ENCODE results near the gene PEAK1.

Gene PEAK1

GRCh38 chr15:77059786-77060361 is 360.0 kb downstream of the PEAK1 start:
- Histone ChIP-seq H3K36me3 (ENCODE audit: control insufficient read depth in 2 of 2, insufficient read depth in 1 of 2, low read length in 2 of 2) (peaks cover 0 to 6% of the 10 kb centered on the region in 2 experiments; a peak in 2 of 3 replicates), H3K9me3 (ENCODE audit: control insufficient read depth, insufficient read depth, low read depth, low read length) (no peaks in the 10 kb centered on the region), H3K4me1 (ENCODE audit: control insufficient read depth, insufficient read depth, low read length) (peaks cover 53% of the 10 kb centered on the region), H3K4me3 (ENCODE audit: low read depth, low read length) (no peak overlapping the region), H3K27ac (ENCODE audit: extremely low read depth, low read depth, low read length) (no peak overlapping the region)
- TF ChIP-seq ZNF701 (tag by site-specific recombination; IDR thresholded peaks at IDR 0.05) (no peak), PRDM6 (tag by site-specific recombination; IDR thresholded peaks at IDR 0.05) (0 out of 2 replicates have a peak, but pooled peaks have one; percentile 20)
- CTCF ChIA-PET = interaction anchor here (0.7 to 1.5 kb wide), 5 partner anchors 9 to 484 kb away, joined by 3 to 6 read pairs (median 4); no protein-coding TSS in a partner anchor
- POLR2A ChIA-PET = interaction anchor here (3.3 kb wide), 1 partner anchor 11 kb away, joined by 13 read pairs; the partner anchor contains the start of gene TSPAN3

GRCh38 chr15:77058468-77058867 is 361.4 kb downstream of the PEAK1 start:
- Histone ChIP-seq H3K27ac (ENCODE audit: extremely low read depth, low read depth, low read length) (no peak overlapping the region), H3K4me1 (ENCODE audit: control insufficient read depth, insufficient read depth, low read length) (peaks cover 39% of the 10 kb centered on the region), H3K9me3 (ENCODE audit: control insufficient read depth, insufficient read depth, low read depth, low read length) (no peaks in the 10 kb centered on the region), H3K36me3 (ENCODE audit: control insufficient read depth in 2 of 2, insufficient read depth in 1 of 2, low read length in 2 of 2) (peaks cover 11 to 16% of the 10 kb centered on the region in 2 experiments), H3K4me3 (ENCODE audit: low read depth, low read length) (no peak overlapping the region)
- ChIA-PET CTCF (interaction anchor here (0.6 to 1.4 kb wide), 3 partner anchors 24 to 54 kb away, joined by 3 to 7 read pairs (median 5); no protein-coding TSS in a partner anchor), POLR2A (interaction anchor here (0.7 to 1.2 kb wide), 3 partner anchors 8 to 383 kb away, joined by 3 to 4 read pairs (median 3); partner anchors contain the start of gene TSPAN3)
- TF ChIP-seq ZBTB17 (tag by site-specific recombination; IDR thresholded peaks at IDR 0.05) = no peak
- TF ChIP-seq ZNF221 (tag by site-specific recombination; IDR thresholded peaks at IDR 0.05; ENCODE audit: borderline replicate concordance) = no peak
- no peak for TF ChIP-seq ZNF112 (tag by site-specific recombination; IDR thresholded peaks at IDR 0.05)
- no peak for TF ChIP-seq ZNF560 (tag by site-specific recombination; IDR thresholded peaks at IDR 0.05; ENCODE audit: borderline replicate concordance)
- TF ChIP-seq PRDM2 (tag by site-specific recombination; IDR thresholded peaks at IDR 0.05; ENCODE audit: borderline replicate concordance) = no peak
- TF ChIP-seq ZNF530 (tag by site-specific recombination; IDR thresholded peaks at IDR 0.05; ENCODE audit: low read depth) = no peak
- no peak for TF ChIP-seq HIC1 (tag by site-specific recombination; IDR thresholded peaks at IDR 0.05)
- no peak for TF ChIP-seq ZNF248 (tag by site-specific recombination; IDR thresholded peaks at IDR 0.05)
- TF ChIP-seq ZSCAN4 (tag by site-specific recombination; IDR thresholded peaks at IDR 0.05) = no peak
- no peak for TF ChIP-seq ZBTB26 (tag by site-specific recombination; optimal IDR thresholded peaks at IDR 0.05)
- TF ChIP-seq ZNF132 (tag by site-specific recombination; IDR thresholded peaks at IDR 0.05; ENCODE audit: borderline replicate concordance) = no peak
- TF ChIP-seq PRDM10 (tag by site-specific recombination; IDR thresholded peaks at IDR 0.05) = no peak

All from HEK293 (cell line).